Erythroblast (primary cell): ENCODE results near the gene KRTAP7-1.

Experiments
- GATA1 ChIP-seq: IDR thresholded peaks from 2 replicates; pipeline ENCODE4 v1.6.1; 2011; ENCODE audit warnings: low read depth, mild to moderate bottlenecking, control low read depth, low read length, moderate library complexity
- POLR2A ChIP-seq: IDR thresholded peaks from 2 replicates; pipeline ENCODE4 v1.6.1; 2011; ENCODE audit warnings: mild to moderate bottlenecking, low read length

- TF ChIP-seq POLR2A, result no peak
- no peak for TF ChIP-seq GATA1
These were observed 9.0 kb upstream of the KRTAP7-1 start for GRCh38 chr21:30838536-30838935.
